Measurements from ENCODE around the gene LSR. TPM values are rescaled to one million over a fixed set of nuclear protein-coding genes. Genes with fewer than 3 reads are reported as not detected.

LSR gene
- total and polyA plus RNA-seq, 2 donors from 2014 or later: 37.9 to 87.2 TPM

- H3K27ac ChIP-seq (ENCODE audit: low read depth in 2 of 2, low read length in 2 of 2): no peak overlapping the region
- H3K9ac ChIP-seq (ENCODE audit: low read length in 3 of 3): no peak overlapping the region
- TF ChIP-seq CTCF (IDR thresholded peaks at IDR 0.05; ENCODE audit: borderline replicate concordance, extremely low read depth, insufficient read depth): no peak
- H3K27me3 ChIP-seq (ENCODE audit: control insufficient read depth, insufficient read depth, low read length): no peaks in the 10 kb centered on the region
- DNase-seq (no peak), FAIRE-seq (no peak)
- H3K9me3 ChIP-seq (ENCODE audit: control insufficient read depth in 2 of 3, insufficient read depth in 1 of 3, low read length in 3 of 3): no peaks in the 10 kb centered on the region
- no peaks in the 10 kb centered on the region for H3K36me3 ChIP-seq (ENCODE audit: control insufficient read depth in 2 of 3, insufficient read depth in 3 of 3, low read length in 3 of 3)
- intact Hi-C loops (cut with DNase I): no loop called here
- H3K4me1 ChIP-seq (ENCODE audit: control insufficient read depth in 2 of 3, insufficient read depth in 2 of 3, low read depth in 1 of 3, low read length in 3 of 3): peaks cover 0 to 6% (median 5%) of the 10 kb centered on the region in 3 donors
- H3K4me3 ChIP-seq (ENCODE audit: low read length in 3 of 3): no peak overlapping the region
Measured at GRCh38 chr19:35305181-35305580, 56.4 kb downstream of the LSR start.

- Histone ChIP-seq H3K4me3 (ENCODE audit: low read length in 3 of 3) (no peak overlapping the region), H3K9ac (ENCODE audit: low read length in 3 of 3) (no peak overlapping the region), H3K9me3 (ENCODE audit: control insufficient read depth in 2 of 3, insufficient read depth in 1 of 3, low read length in 3 of 3) (no peaks in the 10 kb centered on the region), H3K4me1 (ENCODE audit: control insufficient read depth in 2 of 3, insufficient read depth in 2 of 3, low read depth in 1 of 3, low read length in 3 of 3) (peaks cover 0 to 6% (median 5%) of the 10 kb centered on the region in 3 donors), H3K36me3 (ENCODE audit: control insufficient read depth in 2 of 3, insufficient read depth in 3 of 3, low read length in 3 of 3) (no peaks in the 10 kb centered on the region), H3K27me3 (ENCODE audit: control insufficient read depth, insufficient read depth, low read length) (no peaks in the 10 kb centered on the region), H3K27ac (ENCODE audit: low read depth in 2 of 2, low read length in 2 of 2) (no peak overlapping the region)
- no peak for TF ChIP-seq CTCF (IDR thresholded peaks at IDR 0.05; ENCODE audit: borderline replicate concordance, extremely low read depth, insufficient read depth)
- intact Hi-C loops (cut with DNase I): no loop called here
- DNase-seq (peak in 2 of 5 donors; percentile 54 to 64), FAIRE-seq (no peak)
Measured at GRCh38 chr19:35306473-35307246, 57.9 kb downstream of the LSR start.

- no peak for TF ChIP-seq CTCF (IDR thresholded peaks at IDR 0.05; ENCODE audit: borderline replicate concordance, extremely low read depth, insufficient read depth)
- H3K9ac ChIP-seq (ENCODE audit: low read length in 3 of 3): no peak overlapping the region
- H3K4me3 ChIP-seq (ENCODE audit: low read length in 3 of 3): no peak overlapping the region
- H3K9me3 ChIP-seq (ENCODE audit: control insufficient read depth in 2 of 3, insufficient read depth in 1 of 3, low read length in 3 of 3): no peaks in the 10 kb centered on the region
- intact Hi-C loops (cut with DNase I): no loop called here
- DNase-seq: peak in 1 of 5 donors; percentile 62
- no peak for FAIRE-seq
- H3K36me3 ChIP-seq (ENCODE audit: control insufficient read depth in 2 of 3, insufficient read depth in 3 of 3, low read length in 3 of 3): no peaks in the 10 kb centered on the region
- H3K27ac ChIP-seq (ENCODE audit: low read depth in 2 of 2, low read length in 2 of 2): no peak overlapping the region
- H3K27me3 ChIP-seq (ENCODE audit: control insufficient read depth, insufficient read depth, low read length): no peaks in the 10 kb centered on the region
- H3K4me1 ChIP-seq (ENCODE audit: control insufficient read depth in 2 of 3, insufficient read depth in 2 of 3, low read depth in 1 of 3, low read length in 3 of 3): peaks cover 0 to 6% (median 5%) of the 10 kb centered on the region in 3 donors
Measured at GRCh38 chr19:35307931-35308330, 59.1 kb downstream of the LSR start.
